ENCODE results near the gene MS4A1.
A peak's percentile ranks its signal among the peaks of the same experiment; 100 is the strongest.
"Not testable (repeated sequence)": the region's sequence is repeated elsewhere in the genome, so short reads cannot be mapped to it uniquely, and the experiment has no call there.

MS4A1 gene

DNA sequence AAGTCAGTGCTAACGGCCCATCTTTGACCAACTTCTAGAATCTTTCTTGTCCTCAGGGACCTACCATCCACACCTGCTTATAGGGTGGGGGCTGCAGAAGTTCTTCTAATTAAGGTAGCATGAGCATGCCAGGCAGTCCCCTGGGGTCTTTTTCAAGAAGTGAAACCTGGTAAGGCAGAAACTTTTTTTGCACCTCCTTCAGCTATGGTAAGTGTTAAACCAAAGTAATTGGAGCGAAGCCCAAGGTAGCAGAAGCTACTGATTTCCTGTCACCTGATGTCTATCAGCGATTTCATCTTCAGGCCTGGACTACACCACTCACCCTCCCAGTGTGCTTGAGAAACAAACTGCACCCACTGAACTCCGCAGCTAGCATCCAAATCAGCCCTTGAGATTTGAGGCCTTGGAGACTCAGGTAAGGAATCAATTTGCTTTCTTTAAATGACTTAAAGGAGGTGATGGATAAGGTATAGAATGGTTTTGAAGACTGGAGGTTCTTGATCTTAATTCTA is at the start of gene MS4A1:
TSS of gene MS4A1 (plus strand) at position 317 of the 512 bp plus-strand sequence. CDS start 6,528 bp downstream, outside the sequence.
- no peak for DNase-seq (ENCODE audit: low read depth in 2 of 3, low spot score in 1 of 3)

DNA sequence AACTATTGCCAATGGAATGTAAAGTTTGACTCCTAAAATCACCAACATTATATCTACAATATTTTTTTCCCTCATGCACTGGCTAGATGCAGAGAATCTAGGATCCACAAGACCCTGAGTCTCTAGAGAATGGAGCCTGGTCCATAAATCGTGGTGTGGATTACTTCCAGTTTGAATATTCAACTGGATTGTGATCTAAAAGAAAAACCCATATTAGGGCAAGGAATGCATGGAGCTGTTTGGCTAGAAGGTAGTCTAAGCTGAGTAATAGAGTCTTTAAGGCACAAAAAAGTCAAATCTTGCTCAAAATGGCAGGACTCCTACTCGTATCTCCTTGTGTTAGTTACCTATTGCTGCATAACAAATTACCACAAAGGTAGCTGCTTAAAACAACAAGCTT is 35.6 kb upstream of the MS4A1 start:
- no peak for DNase-seq (ENCODE audit: low read depth in 2 of 3, low spot score in 1 of 3)

DNA sequence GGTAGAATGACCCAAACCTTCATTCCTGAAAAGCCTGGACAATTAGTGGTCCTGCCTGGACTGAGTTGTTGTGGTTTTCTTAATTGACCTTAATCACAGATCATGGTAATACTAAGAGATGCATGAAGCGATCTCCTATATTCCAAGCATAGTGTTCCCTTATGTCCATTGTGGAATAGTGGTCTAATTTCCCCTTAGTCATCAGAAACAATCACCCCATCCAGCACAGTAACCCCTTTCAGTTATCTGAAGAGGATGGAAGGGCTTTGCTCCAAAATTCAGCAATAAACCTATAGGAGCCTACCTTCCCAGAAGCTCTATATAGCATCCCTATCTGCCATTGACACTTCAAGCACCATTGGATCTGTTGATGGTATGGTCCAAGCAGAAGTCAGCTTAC is 33.0 kb upstream of the MS4A1 start:
- no peak for DNase-seq (ENCODE audit: low read depth in 2 of 3, low spot score in 1 of 3)

DNA sequence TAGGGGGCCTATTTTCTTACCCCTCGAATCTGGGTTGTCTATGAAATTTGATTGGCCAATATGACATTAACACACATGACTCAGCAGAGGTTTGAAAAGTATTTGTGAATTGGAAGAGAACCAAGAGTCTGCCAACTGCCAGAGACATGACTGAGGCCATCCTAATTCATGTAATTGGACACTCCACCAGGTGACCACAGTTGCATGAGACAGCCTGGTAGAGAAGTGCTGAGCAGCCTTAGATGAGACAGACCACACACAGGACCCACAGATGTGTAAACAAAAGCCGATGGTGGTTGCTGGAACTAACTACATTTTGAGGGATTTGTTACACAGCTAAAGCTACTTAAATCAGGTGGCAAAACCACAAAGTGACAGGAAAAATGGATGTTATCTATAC is 27.1 kb upstream of the MS4A1 start:
- DNase-seq (ENCODE audit: low read depth in 2 of 3, low spot score in 1 of 3): no peak

DNA sequence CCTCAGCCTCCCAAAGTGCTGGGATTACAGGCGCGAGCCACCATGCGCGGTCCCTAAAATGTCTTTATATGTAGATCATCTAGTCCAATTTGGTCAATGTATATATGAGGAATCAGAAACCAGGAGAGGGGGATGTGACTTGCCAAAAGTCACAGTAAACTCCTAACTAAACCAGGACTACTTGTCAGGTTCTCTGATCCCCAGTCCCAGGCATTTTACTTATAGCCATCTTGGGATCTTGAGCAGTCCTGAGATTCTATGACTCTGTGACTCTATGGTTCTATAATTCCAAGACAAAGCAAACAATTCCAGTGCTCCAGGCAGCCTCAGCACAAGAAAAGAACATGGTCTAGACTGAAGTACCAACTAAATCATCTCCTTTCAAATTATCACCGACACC is 26.4 kb upstream of the MS4A1 start, which contains the start of gene MS4A5:
TSS of gene MS4A5 (plus strand) at position 301 of the 400 bp plus-strand sequence. CDS start 103 bp downstream, outside the sequence.
- DNase-seq (ENCODE audit: low read depth in 2 of 3, low spot score in 1 of 3): no peak

GRCh38 chr11:60431251-60431650 is 24.4 kb upstream of the MS4A1 start:
- no peak for DNase-seq (ENCODE audit: low read depth in 2 of 3, low spot score in 1 of 3)

DNA sequence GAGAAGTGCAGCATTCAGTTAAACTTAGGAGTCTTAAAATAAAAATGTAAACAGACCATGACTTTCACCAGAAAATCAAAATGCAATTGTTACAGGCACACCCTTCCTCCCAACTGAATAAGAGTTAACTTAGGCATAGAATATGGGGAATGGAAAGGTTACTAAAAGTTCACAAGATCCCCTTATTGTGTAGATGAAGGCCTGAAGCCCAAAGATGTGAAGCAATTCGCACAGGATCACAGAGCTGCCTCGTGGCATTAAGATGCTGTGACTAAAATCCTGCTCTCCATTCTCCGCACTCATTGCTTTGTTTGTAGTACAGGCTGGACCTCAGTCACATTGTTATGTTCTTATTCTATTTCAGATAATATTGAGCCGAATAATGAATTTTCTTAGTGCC is 22.2 kb upstream of the MS4A1 start:
- no peak for DNase-seq (ENCODE audit: low read depth in 2 of 3, low spot score in 1 of 3)

DNA sequence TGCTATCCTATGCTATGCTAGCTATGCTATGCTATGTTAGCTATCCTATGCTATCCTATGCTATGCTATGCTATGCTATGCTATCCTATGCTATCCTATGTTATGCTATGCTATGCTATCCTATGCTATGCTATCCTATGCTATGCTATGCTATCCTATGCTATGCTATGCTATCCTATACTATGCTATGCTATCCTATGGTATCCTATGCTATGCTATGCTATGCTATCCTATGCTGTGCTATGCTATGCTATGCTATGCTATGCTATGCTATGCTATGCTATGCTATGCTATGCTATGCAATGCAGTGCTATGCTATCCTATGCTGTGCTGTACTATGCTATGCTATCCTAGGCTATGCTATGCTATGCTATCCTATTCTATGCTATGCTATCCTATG is 8.6 kb upstream of the MS4A1 start:
- DNase-seq (ENCODE audit: low read depth in 2 of 3, low spot score in 1 of 3): no peak

DNA sequence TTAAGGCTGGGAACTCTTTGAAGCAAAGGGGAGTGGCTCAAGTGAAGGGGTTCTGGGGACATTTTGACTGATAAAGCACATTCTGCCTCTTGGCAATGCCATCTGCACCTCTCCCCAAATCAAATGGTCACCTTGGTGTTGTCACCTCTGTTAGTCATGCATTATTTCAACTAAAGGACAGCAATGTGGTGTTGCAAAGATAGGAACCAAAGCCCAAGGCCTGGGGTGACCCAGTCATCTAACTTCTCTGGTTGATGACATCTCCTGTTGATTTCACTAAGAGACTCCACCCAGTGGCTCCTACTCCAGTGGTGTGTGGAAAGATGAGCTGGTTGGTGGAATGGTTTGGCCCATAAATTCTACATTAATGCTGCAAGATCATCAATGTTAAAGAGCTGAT is 7.8 kb upstream of the MS4A1 start:
- DNase-seq (ENCODE audit: low read depth in 2 of 3, low spot score in 1 of 3): no peak

- DNase-seq (ENCODE audit: low read depth in 2 of 3, low spot score in 1 of 3): not testable (repeated sequence)
Measured at GRCh38 chr11:60451185-60451584, 4.5 kb upstream of the MS4A1 start.

DNA sequence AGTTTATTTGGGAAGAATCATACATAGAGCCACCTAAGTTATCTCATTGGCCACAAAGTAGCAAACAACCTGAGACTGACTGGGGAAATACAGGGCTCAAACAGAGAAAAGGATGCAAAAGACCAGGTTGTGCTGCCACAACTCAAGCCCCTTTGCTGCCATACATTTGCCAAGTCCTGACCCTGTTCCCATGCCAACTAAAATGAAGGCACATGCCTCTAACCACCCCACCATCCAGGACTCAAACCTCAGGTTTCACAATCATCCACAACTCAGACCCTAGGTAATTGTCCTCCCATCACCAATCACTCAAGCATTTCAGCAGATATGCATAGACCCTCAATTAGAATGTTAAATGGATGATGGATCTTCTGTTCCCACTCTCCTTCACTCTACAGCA is 1.4 kb upstream of the MS4A1 start:
- no peak for DNase-seq (ENCODE audit: low read depth in 2 of 3, low spot score in 1 of 3)

GRCh38 chr11:60457576-60457975 is 1.9 kb downstream of the MS4A1 start:
- no peak for DNase-seq (ENCODE audit: low read depth in 2 of 3, low spot score in 1 of 3)

DNA sequence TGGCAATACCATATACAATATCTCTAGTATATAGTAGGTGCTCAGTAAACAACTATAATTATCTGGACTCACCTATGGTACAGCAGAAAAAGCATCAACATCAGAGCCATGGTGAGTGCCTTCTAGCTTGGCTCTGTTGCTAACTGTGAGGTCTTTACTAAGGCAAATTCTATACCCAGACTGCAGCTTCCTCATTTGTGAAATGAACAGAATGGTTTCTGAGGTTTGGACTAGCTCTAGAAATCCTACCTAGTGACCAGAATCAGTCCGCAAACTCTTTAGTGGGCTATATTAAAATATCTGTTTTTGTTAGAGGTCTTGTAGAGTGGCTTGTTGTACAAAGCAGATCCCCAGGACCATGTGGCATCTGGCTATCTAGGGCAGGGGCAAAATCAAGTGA is 3.7 kb downstream of the MS4A1 start:
- no peak for DNase-seq (ENCODE audit: low read depth in 2 of 3, low spot score in 1 of 3)

DNA sequence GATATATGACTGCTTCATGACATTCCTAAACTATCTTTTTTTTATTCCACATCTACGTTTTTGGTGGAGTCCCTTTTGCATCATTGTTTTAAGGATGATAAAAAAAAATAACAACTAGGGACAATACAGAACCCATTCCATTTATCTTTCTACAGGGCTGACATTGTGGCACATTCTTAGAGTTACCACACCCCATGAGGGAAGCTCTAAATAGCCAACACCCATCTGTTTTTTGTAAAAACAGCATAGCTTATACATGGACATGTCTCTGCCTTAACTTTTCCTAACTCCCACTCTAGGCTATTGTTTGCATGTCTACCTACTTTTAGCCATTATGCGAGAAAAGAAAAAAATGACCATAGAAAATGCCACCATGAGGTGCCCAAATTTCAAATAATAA is 13.2 kb downstream of the MS4A1 start:
- no peak for DNase-seq (ENCODE audit: low read depth in 2 of 3, low spot score in 1 of 3)

DNA sequence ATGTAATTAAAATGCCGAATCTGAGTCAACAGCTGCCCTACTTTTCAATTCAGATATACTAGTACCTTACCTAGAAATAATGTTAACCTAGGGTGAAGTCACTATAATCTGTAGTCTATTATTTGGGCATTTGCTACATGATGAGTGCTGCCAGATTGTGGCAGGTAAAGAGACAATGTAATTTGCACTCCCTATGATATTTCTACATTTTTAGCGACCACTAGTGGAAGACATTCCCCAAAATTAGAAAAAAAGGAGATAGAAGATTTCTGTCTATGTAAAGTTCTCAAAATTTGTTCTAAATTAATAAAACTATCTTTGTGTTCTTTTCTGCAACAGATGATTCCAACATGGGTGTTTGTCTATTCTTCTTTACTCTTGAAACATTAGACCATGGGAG is 14.1 kb downstream of the MS4A1 start:
- DNase-seq (ENCODE audit: low read depth in 2 of 3, low spot score in 1 of 3): no peak

GRCh38 chr11:60477035-60477445 is 21.4 kb downstream of the MS4A1 start:
- DNase-seq (ENCODE audit: low read depth in 2 of 3, low spot score in 1 of 3): no peak

DNA sequence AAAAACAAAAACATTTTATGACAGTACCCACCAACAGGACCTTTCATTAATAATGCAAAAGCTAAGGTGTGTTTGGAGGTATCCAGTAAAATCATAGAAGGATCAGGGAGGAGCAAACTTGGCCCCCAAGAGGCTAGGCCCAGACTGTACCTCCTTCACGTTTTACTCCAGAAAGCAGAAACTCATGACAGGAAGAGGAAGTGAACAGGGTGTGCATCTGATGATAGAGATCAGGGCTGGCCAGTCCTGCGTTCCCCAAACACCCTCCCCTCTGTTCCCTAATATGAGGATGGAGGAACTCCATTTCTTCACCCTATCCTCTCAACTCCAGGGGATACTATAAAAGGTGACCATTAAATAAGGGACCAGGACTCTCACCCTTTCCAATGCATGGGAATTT is 26.7 kb downstream of the MS4A1 start:
- DNase-seq (ENCODE audit: low read depth in 2 of 3, low spot score in 1 of 3): no peak

DNA sequence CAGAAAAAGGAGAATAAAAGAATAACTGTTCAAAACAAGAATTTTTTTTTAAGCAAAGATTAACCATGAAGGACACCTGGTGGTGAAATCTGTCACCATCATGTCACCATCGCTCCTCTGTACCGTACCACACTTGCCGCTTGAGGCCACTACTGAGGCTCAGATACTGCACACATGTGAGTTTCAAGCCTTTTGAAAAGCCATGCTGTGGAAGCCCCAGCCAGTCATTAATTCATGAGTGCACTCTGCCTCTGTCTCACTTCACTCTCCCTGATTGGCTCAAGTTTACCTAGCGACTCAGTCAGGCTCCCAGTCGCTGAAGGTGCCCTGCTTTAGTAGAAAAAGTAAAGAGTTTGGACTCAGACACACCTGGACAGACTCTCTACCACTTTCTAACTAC is 30.3 kb downstream of the MS4A1 start:
- peak in 1 of 3 donors; percentile 11 for DNase-seq (ENCODE audit: low read depth in 2 of 3, low spot score in 1 of 3)

DNA sequence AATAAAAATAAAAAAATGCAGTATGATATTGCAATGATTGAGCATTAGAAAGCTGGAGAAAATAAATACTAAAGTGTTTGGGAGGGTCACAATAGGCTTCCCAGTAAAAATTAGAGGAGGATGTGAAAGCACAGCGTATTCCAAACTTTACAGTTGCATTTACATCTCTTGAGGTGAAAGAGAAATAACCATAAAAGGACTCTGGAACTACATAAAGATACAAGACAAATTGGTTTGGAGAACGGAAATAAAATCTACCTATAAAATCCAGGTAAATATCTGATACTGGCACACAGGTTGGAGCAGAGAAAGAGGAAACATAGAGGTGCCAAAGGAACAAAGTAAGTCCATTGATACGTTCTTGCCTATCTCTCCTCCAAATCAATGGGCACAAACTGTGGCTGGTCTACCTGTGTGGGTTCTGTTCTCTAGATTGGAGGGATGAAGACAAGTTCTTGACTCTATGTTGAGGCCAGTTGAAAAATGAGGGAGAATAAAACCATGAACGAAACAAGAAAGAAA is 36.9 kb downstream of the MS4A1 start, which contains the start of gene MS4A12:
TSS of gene MS4A12 (plus strand) at position 291 of the 522 bp plus-strand sequence. CDS start 4,541 bp downstream, outside the sequence.
- no peak for DNase-seq (ENCODE audit: low read depth in 2 of 3, low spot score in 1 of 3)

DNA sequence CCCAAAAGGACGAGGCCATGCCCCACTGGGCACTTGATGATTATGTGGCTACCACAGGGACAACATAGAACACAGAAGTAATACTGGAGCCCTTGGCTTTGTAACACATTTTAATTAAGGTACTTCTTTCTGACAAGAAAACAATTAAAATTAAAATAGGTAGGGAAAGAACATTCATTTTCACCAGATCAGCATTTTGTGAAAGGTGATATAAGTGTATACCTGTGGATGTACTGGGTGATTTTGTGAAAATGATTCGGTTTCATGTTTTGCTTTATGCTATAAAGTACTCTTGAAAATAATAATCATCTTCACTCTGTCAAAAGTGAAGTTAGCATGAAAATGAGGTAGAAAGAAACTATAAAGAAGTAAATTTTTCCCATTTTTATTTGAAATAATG is 37.8 kb downstream of the MS4A1 start:
- no peak for DNase-seq (ENCODE audit: low read depth in 2 of 3, low spot score in 1 of 3)

DNA sequence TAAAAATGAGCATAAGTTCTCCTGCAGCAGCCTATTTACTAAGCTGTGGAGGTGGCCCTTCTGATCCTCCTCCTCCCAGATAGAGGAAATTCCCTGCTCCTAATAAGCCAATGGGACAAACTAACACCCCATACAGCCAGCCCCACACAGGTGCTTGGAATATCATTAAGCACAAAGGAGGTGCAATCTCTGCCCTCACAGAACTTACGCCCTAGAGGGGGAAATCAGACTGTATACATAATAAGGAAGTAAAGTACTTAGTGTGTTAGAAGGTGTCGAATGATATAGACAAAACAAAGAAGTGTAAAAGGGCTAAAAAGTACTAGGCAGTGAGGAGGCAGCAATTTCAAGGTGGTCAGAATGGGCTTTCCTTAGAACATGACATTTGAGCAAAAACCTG is 42.8 kb downstream of the MS4A1 start:
- no peak for DNase-seq (ENCODE audit: low read depth in 2 of 3, low spot score in 1 of 3)

DNA sequence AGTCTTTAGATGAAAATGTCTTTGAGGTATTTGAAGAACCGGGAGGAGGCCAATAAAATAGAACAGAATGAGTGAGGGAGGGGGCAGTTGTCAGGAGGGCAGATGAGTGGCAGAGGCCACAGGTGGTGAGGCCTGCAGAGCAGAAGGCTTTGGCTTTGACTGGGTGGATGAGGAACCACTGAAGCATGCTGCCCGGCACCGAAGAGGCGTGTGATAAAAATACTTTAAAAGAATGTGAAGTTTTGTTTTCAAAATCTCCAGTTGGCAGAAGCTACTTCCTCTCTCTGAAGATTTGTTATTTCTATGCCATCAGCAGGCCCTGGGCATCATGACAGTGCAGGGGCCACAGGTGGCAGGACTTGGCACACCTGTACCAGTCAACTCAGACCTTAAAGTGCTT is 43.2 kb downstream of the MS4A1 start:
- DNase-seq (ENCODE audit: low read depth in 2 of 3, low spot score in 1 of 3): no peak

- no peak for DNase-seq (ENCODE audit: low read depth in 2 of 3, low spot score in 1 of 3)
Measured at GRCh38 chr11:60500276-60500910, 44.7 kb downstream of the MS4A1 start.
